ENCODE measurements around the gene INPP4B.

- no peak for TF ChIP-seq CTCF (IDR thresholded peaks at IDR 0.05; ENCODE audit: low read depth, low read length)
- no peak for TF ChIP-seq POLR2A (IDR thresholded peaks at IDR 0.05; ENCODE audit: extremely low read depth, insufficient read length)
Measured at GRCh38 chr4:142088906-142089305, 757.2 kb downstream of the INPP4B start.

Data from NB4 (cell line).